SKM-1 treated with dmso at 0.1 percent for 144 hours (cell line): ENCODE measurements around the gene SP100.
A peak's percentile ranks its signal among the peaks of the same experiment; 100 is the strongest.
"Not testable (repeated sequence)": the region's sequence is repeated elsewhere in the genome, so short reads cannot be mapped to it uniquely, and the experiment has no call there.

Source experiments
- DNase-seq: peaks from one replicate; lab custom pipeline; 2025; ENCODE audit not compliant: unreplicated experiment; lab: John Stamatoyannopoulos, UW

SP100 gene

DNA sequence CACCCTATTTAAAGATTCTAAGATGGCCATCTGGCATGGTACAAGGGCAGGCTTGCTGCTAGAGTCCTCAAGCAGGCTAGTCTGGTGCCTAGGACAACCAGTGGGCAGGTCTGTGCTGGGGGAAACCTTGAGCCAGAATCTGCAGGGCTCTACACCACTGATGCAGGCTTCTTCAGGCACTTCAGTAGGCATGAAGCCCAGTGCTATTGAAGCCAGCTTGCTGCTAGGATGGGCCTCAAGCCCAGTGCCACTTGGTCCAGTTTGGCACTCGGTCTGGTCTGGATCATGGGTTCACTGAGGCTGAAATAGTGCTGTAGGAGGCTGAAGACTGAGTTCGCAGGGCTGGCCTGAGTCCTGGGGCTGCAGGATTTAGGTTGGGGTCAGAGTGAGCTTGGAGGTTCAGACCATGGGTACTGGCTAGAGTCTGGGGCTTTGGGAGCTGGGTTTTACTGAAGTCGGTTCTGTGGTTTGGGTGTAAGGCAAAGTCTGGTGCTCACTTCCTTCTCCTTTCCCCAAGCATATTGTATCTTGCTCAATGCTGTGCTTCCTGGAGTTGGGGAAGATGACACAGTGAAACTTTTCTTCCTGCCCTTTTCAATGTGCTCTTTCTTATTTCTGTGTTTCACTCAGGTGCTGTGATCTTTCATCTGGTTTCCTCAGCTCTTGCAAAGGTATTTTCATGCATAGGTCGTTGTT is 41.2 kb downstream of the SP100 start:
- DNase-seq, result peak; percentile 95

DNA sequence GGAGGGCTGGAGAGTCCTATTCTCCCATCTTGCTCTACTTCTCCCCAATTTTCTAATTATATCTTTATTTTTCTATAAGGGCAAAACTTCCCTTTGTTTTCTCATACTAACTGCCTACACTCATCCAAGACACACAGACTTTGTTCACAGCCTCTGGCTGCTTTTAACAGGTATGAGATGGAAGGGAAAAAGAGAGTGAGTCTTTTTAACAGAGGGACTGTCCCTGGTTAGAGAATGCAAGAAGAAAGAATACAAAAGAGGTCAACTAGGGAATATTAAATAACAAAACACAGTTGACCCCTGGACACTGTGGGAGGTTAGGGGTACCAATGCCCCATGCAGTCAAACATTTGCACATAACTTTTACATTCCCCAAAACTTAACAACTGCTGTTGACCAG is 41.8 kb downstream of the SP100 start:
- no peak for DNase-seq

DNA sequence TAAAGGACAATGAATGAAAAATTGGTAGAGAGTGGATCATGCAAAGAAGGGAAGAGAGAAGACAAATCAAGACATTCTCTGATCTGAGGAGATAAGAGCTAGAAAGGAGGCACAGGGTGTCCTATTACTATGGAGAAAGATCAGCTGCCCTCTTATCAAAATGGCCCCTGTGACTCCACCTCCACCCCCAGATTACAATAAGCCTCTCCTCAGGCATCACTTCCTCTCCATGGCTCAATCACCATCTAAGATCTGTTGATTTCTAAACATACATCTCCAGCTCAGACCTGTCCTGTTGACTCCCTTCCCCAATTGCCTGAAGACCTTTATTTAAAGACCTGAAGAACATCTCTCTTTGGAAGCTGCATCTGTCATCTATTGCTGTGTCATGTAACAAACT is 43.2 kb downstream of the SP100 start:
- DNase-seq, result peak; percentile 42

DNA sequence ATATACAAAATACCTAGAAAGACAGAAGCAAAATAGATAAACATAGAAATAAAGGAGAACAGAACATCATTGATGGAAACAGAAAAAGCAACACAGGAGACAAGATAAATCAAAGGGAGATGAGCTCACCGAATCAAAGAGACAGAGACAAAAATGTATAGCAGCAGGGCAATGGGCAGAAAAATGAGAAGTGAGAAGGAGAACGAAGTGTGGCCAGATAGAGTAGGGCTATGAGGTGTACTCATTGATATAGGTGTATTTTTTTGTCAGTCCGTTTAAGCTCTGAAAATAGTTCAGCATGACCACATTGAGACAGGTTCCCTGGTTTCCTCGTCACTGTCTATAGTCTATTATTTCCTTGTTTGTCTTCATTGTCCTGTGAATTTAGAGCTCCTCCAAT is 55.1 kb downstream of the SP100 start:
- no peak for DNase-seq

DNA sequence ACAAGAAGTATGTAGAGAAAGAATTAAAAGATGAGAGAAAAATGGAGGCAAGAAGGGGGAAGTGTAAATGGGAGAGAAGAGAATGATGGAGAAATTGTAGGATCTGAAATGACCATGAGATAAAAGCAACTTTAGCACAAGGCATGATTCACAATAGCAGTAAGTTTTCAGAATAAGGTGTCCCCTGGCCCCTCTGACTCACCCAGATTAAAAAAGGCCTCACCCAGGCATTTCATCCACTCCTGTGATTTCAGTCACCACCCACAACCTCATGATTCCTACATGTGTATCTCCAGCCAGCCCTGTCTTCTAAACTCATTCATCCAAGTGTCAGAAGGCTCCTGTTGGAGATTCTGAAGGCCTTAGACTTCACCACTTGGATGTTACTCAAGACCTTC is 56.6 kb downstream of the SP100 start:
- DNase-seq, result no peak

DNA sequence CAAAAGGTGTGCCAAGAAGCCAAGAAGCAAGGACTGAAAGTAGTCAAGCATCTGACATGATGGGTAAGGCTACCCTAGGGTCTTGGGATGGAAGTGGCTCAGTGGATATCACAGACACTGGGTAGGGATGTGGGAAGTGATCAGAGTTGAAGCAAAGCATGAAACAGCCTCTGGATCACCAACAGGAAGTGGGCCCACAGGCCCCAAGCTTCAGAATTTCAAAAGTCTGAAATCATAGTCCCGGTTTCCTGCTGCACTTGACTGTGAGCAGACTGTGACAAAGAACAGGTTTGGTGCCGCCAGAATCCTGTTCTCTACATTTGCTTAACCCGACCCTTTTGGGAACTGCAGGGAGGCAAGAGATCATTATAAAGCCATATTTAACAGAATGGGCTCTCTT is 57.4 kb downstream of the SP100 start:
- no peak for DNase-seq

DNA sequence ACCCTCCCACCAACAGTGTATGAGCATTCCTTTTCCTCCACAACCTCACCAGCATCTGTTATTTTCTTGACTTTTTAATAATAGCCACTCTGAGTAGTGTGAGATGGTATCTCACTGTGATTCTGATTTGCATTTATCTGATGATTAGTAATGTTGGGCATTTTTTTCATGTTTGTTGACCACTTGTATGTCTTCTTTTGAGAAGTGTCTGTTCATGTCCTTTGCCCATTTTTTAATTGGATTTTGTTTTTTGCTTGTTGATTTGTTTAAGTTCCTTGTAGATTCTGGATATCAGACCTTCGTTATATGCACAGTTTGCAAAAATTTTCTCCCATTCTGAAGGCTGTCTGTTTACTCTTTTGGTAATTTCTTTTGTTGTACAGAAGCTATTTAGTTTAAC is 59.1 kb downstream of the SP100 start:
- no peak for DNase-seq

DNA sequence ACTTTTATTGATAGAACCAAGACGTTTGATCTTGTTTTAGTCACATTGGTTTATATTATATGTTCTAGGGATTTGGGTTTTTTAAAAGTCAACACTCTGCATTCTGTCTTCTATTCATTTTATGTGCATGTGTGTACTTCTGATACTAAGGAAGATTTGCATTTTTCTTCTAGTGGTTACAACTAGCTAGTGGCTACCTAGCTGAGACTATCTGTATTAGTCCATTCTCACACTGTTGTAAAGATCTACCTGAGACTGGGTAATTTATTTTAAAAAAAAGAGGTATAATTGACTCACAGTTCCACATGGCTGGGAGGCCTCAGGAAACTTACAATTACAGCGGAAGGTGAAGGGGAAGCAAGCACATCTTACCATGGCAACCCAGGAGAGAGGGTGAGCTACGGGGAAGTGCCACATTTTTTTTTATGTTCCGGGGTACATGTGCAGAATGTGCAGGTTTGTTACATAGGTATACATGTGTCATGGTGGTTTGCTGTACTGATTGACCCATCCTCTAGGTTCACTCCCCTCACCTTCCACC is 69.9 kb downstream of the SP100 start:
- DNase-seq, result no peak

DNA sequence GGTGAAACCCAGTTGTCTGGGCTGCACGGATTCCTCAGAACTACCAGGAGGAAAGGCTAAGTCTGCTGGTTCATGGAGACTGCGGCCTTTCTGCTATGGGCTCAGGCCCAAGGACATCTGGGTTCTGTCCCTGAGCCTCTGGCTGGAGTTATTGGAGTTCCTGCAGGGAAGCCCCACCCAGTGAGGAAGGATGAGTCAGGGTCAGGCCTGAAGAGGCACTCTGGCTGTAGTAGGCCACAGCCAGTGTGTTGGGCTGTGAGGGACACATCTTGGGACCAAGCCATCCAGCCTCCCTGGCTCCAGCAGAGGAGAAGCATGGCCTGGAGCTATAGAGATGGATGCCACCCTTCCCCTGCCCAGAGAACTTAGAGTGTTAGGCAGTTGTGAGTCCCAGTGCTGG is 75.2 kb downstream of the SP100 start:
- DNase-seq, result not testable (repeated sequence)

DNA sequence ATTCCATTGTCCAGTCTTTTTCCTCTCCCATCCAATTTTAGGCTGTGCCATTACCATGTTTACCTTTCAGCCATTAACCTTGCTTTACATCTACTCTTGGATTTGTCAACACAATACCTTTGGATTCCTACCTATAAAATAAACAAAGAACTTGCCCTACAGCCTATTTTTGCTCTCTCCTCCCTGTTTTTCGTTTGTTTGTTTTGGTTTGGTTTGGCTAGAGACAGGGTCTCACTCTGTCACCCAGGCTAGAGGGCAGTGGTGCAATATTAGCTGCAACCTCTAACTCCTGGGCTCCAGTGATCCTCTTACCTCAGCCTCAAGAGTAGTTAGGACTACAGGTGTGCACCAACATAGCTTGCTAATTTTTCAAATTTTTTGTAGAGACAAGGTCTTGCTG is 76.1 kb downstream of the SP100 start:
- no peak for DNase-seq

DNA sequence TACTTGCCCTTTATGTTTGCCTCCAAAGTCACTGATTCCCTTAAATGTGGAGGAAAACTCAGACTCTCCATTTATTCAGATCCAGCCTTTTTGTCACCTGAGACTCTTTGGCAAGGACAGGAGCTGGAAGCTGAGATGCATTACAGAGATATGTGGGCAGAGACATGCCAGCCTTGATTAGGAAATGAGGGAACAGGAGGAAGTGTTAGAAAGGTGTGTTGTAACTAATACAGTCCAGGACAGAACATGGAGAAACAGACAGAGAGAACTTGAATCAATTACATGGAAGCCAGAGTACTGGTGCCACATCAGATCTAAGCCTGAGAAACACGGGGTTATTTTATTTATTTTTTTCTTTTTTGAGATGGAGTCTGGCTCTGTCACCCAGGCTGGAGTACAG is 79.0 kb downstream of the SP100 start:
- DNase-seq, result no peak

DNA sequence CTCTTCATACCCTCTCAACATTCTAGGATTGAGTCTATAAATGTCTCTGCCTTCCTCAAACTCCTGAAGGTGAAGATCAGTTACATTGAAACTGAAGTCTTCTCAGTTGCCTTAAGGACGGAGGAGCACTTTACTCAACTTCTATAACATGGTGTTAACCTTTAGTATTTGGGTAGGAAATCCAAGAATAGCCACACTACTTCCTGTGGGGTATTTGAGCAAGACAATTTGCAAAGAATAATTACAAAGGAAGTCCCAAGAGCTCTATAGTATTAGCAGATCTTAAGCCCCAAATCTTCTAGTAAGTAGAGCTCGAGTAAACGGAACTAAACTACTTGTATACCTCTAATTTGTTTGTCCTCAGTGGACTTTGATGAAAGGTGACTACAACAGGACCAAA is 80.9 kb downstream of the SP100 start:
- no peak for DNase-seq

DNA sequence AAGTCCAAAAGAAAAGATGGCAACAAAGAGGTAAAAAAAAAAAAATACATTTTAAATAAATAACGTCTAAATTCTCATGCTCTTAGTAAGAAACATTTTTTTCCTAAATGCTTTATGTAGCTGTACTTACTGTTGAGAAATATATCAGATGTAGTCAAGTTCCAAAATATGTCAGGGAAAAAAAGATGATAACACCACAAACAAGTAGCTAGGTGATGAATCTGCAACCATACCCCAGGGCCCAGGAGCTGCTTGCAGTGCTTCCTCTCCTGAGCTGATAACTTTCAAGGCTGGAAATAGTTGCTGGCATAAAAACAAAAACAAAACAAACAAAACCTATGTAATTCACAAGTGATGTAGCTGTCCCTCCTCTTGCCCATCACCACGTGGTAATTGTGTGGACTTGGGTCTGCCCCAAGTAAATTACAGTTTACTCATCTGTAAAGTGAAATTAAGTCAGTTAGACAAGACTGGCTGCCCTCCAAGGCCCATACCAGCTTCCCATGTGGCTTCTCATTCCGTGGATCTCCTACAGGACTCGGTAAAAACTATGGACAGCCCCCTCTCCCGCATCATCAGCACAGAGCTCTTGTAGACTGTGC is 82.6 kb downstream of the SP100 start:
- no peak for DNase-seq

DNA sequence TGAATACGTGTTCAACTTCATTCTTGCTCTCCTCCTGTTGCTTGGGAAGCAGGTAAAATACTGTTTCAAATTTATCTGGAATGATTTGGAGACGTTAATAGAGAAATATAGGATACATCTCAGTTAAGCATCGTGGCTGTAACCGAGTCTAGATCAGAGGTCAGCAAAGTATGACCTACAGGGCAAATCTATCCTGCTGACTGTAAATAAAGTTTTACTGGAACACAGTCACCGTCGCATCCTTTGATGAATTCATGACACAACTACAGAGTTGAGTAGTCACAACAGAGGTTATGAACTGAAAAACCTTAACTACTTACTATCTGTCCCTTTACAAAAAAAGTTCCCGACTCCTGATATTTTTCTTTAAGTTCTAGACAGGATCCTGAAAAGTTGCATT is 86.6 kb downstream of the SP100 start:
- no peak for DNase-seq

DNA sequence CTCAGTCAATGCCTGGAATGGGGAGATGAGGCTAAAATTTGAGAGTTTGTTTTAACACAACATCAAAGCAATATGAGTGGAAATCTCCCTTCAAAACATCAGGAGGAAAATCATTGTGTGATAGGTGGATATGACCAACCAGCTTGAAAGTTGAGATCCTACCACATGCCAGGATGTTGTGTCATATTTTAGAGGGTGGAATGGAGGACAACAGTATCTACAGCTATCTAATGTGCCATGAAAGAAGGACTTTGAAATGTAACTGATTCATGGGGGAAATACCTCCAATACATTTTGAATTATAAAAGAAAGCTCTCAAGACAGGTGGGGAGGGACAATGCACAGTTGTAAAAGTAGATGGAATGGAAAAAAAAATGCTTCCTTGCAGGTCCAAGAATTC is 87.8 kb downstream of the SP100 start:
- DNase-seq, result no peak

DNA sequence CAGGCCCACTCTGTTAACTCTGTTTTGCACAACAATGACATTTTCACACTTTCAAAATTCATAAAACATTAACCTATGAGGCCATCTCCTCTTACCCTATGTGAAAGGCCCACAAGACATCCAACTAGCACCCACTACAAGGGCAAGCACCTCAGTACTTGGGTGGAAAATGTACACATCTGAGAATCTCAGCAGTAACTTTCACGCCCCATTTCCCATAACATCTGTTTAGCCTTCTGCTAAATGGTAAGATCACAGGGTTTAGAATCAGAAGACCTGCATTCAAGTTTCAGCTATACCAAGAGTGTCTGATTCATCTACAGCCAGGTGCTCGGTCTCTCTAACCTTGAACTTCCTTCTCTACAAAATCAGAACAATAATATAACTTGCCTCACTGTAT is 89.2 kb downstream of the SP100 start:
- DNase-seq, result no peak

DNA sequence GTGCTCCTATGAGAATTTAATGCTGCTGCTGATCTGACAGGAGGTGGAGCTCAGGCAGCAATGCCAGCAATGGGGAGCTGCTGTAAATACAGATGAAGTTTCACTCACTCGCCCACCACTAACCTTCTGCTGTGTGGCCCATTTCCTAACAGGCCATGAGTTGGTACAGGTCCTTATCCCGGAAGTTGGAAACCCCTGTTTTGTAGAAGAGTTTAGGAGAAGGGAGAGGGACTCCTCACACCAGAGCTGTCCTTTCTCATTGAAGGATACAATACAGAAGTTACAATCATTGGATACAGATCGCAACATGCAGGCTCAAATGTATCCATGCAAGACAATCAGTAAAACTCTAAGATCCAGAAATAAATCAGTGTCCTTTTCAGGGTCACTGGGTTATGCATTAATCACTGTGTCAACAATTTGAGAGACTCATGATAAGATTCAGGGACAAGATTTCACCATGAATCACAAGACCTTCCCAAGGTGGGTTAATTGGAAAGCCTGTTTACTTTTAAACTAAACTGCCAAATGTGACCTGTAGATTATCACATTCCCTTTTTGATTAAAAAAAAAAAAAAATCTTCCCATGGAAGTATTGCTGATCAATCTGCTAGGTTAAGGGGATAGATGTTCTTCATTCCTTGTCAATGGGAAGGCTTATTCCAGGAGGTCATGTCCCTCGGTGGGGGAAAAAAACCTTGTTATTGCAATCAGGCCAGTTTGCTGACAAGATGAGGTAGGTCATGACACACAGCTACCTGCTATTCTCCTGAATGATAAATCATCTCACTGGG is 97.2 kb downstream of the SP100 start:
- no peak for DNase-seq

DNA sequence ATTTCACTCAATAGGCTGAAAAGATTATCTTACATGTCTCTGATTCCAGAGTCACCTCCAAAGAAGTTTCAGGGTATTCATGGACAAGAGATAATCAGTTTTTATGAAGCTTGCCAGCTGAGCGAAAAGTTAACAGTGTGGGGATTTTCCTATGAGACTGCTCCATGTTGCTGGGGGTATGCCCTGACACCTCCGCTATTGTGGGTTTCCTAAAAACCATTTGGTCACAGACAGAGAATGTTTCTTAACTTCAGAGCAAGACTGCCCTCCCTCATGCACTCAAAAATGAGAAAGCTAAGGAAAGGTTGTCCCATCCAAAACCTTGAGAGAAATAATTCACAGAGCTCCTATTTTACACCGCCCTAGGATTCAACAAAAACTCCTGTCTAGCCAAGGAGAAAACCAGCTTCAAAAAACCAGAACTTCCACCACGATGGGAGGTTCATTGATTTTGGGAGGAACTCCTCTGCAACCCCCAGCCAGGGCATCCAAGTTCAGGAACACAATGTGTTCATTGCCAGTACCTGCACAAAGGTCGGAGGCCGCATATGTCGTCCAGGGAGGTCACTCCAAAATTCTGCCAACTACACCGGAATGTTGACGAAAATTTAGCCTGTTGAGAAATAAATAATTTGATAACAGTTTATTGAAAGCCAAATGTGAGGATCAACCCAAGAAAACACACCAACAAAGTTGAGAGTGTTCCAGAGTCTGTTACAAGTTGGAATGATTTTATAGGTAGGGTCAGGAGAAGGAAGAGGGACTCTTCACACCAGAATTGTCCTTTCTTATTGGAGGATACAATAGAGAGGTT is 104.3 kb downstream of the SP100 start:
- no peak for DNase-seq

DNA sequence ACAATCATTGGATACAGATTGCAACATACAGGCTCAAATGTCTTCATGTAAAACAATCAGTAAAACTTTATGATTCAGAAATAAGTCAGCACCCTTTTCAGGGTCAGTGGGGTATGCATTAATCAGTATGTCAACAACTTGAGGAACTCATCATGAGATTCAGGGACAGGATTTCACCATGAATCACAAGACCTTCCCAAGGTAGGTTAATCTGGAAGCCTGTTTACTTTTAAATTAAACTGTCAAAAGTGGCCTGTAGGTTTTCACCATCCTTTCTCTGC is 104.8 kb downstream of the SP100 start:
- DNase-seq, result no peak

DNA sequence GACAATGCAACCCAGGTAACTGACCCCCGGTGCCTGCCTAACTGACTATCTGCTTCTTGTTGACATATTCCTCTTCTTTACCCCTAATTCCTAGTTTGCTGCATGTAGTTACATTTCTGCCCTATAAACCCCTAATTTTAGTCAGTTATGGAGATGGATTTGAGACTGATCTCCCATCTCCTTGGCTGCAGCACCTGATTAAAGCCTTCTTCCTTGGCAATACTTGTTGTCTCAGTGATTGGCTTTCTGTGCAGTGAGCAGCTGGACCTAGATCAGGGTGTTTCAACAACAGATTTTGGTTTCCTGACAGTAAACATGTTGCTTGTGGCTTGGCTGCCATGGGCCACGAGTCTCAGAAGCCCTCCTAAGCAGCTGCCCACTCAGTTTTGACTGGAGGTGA is 105.4 kb downstream of the SP100 start:
- no peak for DNase-seq

DNA sequence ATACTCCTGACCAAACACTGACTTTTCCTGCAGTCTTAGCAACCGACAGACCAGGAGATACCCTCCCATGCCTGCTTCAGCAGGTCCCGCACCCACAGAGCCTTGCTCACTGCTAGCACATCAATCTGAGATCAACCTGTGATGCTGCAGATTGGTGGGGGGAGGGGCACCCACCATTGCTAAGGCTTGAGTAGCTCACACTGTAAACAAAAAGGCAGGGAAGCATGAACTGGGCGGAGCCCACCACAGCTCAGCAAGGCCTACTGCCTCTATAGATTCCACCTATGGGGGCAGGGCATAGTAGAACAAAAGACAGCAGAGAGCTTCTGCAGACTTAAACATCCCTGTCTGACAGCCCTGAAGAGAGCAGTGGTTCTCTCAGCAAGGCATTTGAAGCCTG is 109.7 kb downstream of the SP100 start:
- DNase-seq, result no peak
